GM21717 (cell line): Measurements from ENCODE around the gene PDE4D.
"Not testable (repeated sequence)": the region's sequence is repeated elsewhere in the genome, so short reads cannot be mapped to it uniquely, and the experiment has no call there.

ENCODE experiments used
- ATAC-seq: cut with Tn5 transposase; IDR thresholded peaks from one replicate; pipeline ENCODE4 v1.9.1; 2021; ENCODE audit warnings: mild to moderate bottlenecking, moderate library complexity; ENCODE audit not compliant: unreplicated experiment

PDE4D gene

GRCh38 chr5:59065554-59065953 is 828.0 kb downstream of the PDE4D start:
- no peak for ATAC-seq

GRCh38 chr5:59064293-59064692 is 829.2 kb downstream of the PDE4D start:
- ATAC-seq, result no peak

- no peak for ATAC-seq
These were observed 830.4 kb downstream of the PDE4D start for GRCh38 chr5:59062986-59063683.

GRCh38 chr5:59061377-59061776 is 832.1 kb downstream of the PDE4D start:
- no peak for ATAC-seq

- no peak for ATAC-seq
These were observed 834.4 kb downstream of the PDE4D start for GRCh38 chr5:59058969-59059687.

GRCh38 chr5:59058237-59058636 is 835.3 kb downstream of the PDE4D start:
- no peak for ATAC-seq

- not testable (repeated sequence) for ATAC-seq
These were observed 836.9 kb downstream of the PDE4D start for GRCh38 chr5:59056599-59056998.

GRCh38 chr5:59055745-59056448 is 837.6 kb downstream of the PDE4D start:
- no peak for ATAC-seq

GRCh38 chr5:59054963-59055528 is 838.5 kb downstream of the PDE4D start:
- ATAC-seq, result no peak

GRCh38 chr5:59051951-59052350 is 841.6 kb downstream of the PDE4D start:
- ATAC-seq, result no peak

- no peak for ATAC-seq
These were observed 844.4 kb downstream of the PDE4D start for GRCh38 chr5:59049095-59049494.

- no peak for ATAC-seq
These were observed 851.1 kb downstream of the PDE4D start for GRCh38 chr5:59042201-59043055.

- ATAC-seq, result no peak
These were observed 852.2 kb downstream of the PDE4D start for GRCh38 chr5:59041355-59041754.

- no peak for ATAC-seq
These were observed 852.7 kb downstream of the PDE4D start for GRCh38 chr5:59040804-59041201.

GRCh38 chr5:59040024-59040803 is 853.3 kb downstream of the PDE4D start:
- no peak for ATAC-seq

- peak; percentile 68 for ATAC-seq
These were observed 854.1 kb downstream of the PDE4D start for GRCh38 chr5:59039296-59040023.

GRCh38 chr5:59038798-59039295 is 854.7 kb downstream of the PDE4D start:
- peak; percentile 56 for ATAC-seq

GRCh38 chr5:59037941-59038797 is 855.4 kb downstream of the PDE4D start:
- ATAC-seq, result no peak
